NCI-H226 (cell line): ENCODE measurements around the gene FOCAD.
A peak's percentile ranks its signal among the peaks of the same experiment; 100 is the strongest.

Experiments used
- DNase-seq: peaks from one replicate; pipeline ENCODE4 v3.0.0-alpha.2; 2015

Gene FOCAD

DNA sequence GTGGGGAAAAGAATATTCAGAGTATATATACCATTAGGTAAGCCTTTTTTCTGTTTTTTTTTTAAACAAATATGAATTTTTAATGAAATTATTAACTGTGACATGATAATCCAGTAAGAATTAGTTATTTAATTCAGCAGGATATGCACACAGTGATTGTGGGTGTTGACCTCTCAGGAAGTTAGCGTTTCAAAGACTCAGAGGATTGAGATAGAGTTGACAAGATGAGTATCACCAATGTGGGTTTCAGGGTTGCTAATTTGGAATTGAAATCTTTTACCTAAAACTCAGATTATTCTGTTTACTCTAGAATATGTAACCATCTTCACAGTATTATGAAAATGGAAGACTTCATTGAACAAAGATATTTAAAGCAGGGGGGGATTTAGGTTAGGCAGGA lies 56.2 kb downstream of the FOCAD start:
- DNase-seq, result no peak

DNA sequence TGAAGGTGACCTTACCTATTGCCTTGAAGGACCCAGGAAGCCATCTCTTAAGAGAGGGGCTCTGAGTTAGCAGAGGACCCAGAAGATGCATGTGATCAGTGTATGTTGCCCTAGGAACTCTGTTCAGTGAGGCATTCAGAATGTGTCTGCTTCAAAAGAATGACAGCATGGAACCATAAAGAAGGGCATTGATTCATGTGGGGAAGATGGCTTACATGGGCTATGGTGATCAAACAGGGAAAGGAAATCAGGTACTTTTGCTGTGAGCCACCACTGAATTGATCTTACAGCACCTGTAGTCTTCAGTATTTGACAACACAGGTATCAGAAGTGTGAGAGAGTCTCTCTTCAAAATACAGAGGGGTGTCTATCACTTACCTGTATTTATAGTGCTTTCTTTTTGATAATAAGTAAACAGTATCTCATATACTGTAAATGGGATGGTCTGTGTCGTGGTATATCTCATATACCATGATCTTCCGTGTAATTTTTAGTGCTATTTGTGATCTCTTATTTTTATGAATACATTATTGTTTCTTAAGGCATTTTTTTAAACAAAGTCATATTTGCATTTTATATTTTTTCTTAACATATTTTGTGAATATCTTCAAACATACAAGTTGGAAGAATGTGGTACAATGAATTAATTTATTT lies 57.0 kb downstream of the FOCAD start:
- no peak for DNase-seq

DNA sequence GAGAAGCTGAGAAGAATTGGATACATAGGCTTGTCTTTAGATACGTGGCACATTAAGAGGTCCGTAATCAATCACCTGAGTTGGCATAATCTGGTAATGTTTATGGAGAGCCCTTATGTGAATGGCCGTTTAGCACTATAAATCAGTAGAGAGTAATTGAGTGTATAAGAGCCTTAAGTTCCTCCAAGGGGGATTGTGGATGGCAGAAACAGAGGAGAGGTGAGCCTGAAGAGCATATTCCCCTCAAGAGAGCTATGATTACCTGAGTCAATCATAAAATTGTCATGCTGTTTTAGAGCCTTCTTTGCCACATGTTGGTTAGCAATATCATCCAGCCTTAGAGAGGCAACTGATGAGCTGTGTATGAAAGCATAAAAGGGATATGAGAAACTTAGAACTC lies 58.8 kb downstream of the FOCAD start:
- no peak for DNase-seq

DNA sequence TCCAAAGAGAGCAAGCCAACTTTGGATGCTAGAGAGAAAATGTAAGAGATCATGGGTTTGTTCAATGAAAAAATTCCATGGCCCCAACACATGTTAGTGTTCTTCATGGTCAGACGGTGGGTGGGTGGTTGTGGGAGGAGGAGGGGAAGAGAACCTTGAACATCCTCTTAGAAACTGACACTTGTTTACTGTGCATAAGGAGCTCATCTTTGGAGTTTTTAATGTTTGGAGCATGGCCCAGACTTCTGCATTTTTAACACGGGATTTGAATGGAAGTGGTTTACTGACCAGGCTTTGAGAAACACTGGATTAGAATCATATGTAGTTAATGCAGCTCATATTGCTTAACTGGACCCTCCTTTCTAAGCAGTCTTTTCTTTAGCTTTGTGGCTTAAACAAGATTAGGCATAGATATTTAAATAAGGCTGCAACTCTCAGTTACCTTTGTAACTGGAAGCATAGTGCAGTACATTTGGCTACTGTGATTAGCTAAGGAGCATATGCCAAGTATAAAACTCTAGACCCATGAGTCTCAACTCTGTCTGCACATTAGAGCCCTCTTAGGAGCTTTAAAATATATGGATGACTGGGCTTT lies 60.1 kb downstream of the FOCAD start:
- DNase-seq, result no peak

DNA sequence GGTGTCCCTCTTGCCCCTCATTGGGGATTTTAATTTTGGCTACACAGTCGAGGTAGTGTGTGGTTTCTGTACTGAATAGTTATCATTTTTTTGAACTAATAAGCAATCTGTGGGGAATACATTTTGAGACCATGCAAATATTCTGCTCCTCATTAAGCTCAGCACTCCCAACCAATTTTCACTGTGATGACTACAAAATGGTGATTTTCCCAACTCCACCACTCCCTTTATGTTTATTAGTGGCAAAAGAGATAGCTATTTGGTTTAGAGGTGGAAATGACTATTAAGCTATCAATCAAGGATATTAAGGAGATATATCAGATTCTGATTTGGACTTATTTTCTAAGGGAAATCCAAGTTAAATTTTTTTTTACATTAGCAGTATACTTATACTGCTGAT lies 62.9 kb downstream of the FOCAD start:
- no peak for DNase-seq

DNA sequence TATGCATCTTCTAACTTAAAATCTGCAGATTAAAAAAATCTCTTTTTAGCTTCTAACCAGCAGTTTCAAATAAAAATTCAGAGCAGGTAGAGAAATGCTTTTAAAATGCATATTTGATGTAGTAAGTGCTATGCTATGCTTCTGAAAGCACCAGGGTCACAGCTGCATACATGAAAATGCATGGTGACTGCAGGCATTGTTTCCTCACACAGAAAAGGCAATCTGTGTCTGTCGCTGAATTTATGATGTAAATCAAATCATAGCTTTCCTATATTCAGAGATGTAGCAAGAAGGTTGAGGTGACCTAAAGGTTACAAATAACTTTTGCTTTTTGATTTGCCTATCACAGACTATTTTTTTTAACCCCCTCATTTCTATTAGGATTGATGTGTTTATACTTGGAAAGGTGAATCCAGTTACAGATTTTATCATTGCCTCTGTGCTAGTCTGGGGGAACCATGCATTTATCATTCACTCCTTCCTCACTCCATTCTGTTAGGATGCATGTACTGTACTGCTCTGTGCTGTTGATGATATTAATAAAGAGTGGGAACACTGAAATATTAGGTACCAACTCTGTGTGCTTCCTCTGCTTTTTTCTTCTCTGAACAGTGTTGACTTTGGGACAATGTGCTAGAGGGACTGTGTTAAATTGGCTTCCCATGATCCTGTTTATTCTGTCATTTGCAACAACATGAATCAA lies 65.6 kb downstream of the FOCAD start:
- no peak for DNase-seq

DNA sequence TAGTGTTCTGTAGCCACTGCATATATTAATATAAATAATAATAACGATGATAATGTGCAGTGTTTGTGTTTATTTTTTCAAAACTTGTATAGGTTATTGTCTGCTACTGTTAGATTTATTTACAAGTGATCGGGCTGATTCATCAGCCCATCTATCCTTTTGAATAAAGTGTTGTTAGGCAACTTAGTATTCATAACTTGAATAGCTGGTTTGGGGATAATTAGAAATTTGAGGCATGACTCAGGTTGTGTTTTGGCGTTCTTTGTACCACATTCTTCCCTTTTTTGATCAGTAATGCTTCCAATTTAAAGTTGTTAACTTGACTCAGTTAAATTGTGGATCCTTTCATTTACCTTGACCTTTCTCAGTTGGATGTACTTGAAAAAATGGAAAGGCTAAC lies 69.7 kb downstream of the FOCAD start:
- DNase-seq, result no peak

DNA sequence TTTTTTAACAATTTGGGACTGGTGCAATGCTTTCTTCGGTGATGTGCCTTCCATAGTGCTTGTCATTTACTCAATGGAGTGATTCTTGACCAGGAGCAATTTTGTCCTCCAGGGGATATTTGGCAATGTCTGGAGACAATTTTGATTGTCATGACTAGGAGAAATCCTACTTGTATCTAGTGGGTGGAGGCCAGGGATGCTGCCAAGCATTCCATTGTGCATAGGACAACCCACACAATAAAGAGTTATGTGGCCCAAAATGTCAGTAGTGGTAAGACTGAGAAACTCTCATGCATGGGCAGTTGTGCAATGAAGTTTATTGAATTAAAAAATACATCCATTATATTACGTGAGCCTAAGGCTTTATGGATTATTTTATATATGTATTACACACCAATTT lies 70.5 kb downstream of the FOCAD start:
- peak; percentile 16 for DNase-seq

DNA sequence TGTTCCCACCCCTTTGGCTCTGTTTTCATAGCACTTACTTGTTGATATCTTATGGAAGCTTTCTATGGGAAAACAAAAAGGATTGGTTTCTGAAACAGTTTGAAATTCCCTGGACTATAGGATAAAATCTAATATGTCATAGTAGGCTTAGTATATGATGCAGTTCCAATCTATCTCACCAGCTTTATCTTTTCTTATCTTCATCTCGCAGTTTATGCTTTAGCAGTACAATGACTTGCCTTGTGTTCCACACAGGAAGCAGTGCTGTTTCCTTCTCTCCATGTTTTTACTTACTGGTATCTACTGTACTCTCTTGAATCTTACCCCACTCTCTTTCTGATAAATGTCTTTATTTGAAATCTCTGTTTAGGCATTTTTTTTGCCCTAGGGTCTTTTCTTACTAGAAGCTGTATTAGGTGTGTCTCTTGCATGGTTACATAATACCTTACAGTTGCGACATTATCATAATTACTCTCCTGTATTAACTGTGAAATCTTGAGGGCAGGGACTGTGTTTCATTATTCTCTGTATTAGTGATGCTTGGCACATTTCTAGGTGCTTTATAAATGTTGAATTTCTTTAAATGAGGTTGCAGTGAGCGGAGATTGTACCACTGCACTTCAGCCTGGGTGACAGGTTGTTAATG lies 76.3 kb downstream of the FOCAD start:
- DNase-seq, result peak; percentile 11

DNA sequence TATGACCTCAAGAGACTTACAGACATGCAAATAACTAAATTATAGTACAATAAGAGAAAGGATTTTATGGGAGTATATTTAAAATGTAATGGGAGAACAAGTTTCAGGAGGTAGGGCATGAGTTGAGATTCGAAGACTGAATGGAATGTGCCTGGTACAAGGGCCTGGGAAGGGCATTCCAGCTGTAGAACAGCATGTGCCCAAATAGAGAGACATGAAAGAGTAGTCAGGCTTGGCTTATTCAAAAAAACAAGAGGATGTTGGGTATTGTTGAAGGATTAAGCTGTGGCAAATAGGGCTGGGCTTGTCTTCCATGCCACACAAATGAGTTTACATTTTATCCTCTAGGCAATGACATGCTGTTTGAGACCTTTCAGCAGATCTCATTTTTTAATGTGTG lies 86.9 kb downstream of the FOCAD start:
- no peak for DNase-seq

DNA sequence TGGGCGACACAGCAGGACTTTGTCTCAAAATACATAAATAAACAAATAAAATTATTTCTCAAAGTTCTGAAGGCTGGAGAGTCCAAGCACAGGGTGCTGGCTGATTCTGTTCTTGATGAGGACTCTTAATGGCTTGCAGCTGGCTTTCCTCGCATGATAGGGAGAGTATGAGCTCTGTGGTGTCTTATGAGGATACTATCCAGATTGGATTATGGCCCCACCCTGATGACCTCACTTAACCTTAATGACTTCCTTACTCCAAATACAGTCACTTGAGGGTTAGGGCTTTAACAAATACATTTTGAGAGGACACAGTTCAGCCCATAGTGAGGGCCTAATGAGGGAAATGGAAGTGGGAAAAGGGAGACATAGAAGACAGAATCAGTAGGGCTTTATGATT lies 87.7 kb downstream of the FOCAD start:
- no peak for DNase-seq

DNA sequence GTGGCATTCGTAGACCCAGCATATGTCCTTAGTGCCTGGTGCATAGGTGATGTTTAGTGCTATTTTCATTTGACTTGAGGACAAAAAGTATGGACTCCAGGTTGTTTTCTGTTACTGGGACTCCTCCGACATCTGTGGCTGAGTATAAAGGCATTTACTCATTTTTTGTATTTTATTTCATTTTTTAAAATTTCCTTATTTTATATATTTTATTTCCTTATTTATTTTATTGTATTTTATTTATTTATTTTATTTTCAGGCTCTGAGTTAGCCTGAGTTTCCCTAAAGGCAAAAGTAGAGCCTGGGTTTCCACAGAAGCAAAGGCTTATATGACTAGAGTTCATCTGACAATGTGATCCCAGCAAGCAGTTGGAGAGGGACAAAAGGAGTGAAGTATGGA lies 91.6 kb downstream of the FOCAD start:
- no peak for DNase-seq

DNA sequence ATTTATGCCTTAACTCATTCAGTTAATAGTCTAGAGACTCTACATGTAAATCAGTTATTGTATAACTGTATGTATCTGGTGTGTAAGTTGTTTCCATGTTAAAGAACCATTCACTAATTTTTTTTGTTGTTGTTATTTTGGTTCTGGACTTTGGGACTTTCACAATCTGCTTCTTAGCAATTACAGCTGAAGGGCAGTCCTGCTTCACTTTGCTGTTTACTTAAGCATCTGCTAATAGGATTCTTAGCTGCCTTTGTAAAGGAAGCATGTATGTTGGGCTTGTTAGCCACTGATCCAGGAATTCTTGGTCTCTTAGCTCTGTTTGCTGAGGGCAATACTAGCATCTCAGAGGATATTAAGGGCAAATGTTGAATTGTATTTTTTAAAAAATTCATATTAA lies 97.0 kb downstream of the FOCAD start:
- no peak for DNase-seq

DNA sequence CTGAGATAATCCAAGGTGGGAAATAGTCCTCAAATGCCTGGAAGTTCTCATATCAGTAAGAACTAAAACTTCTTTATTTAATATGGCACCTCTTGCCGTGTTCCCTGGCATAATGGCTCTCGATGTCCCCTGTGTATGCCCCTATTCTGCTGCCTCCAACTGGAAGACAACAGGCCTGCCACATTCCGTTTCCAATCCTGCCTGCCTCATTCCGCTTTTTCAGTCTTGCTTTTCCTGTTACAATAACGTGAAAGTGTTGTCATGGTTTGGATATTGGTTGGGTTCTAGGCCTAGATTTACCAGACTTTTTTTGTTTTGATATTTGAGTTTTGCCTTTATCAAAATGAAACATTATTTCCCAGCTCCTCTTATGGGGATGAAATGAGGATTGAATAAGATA lies 98.2 kb downstream of the FOCAD start:
- no peak for DNase-seq

DNA sequence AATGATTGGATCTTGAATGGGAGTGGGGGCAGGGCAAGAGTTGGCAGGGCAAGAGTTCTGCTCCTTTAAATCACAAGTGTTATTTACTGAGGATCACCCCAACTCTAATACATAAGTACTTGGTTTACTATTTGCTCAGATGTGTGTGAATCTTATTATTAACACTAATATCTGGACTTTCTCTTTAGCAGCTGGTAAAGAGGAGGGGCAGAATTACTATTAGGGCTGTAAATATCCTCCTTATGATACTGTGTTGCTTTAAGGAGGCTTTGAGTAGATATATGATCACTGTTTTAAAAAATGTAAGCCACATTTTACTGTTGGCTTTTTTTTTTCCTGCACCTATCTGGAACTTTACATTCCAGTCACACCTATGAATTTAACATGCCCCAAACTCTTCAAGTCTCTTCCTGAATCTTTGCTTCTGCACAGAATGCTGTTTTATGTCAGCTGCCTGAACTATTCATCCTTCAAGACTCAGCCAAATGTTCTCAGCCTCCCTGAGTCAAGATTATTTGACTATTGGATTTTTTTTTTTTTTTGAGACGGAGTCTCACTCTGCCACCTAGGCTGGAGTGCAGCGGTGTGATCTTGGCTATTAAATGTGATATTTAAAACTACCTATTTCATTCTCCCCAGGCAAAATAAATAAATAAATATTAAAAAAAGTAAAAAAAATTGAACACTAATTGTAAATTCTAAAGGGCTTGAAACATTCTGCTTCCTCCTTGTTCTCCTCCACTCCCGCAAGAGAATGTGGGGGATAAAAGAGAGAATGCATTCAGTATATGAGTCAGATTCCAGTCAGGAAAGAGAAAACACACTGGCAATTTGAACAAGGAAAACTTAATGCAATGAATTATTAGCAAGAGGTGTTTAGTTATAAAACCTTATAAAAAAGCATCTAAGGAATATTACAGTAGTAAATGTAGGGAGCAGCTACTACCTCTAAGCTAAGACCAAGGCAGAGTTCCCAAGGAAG lies 99.3 kb downstream of the FOCAD start:
- no peak for DNase-seq

DNA sequence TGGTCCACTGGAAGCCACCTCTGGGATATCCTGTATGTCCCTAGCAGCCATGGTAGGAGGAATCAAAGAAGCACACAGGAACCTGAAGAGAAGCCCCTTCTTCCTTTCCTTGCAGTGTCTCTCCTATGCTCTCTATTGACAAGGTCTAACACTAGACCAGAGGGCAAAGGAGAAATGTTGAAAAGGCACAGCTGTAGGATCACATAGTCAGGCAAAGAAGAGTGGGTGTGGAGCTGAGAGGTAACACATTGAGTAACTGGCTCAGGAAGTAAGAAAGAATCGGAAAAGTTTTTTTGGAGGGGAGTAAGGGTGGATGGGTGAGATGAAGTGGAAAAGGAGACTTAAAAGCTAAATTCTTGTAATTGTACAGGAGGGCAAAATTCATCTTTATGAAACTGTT lies 100.1 kb downstream of the FOCAD start:
- no peak for DNase-seq

DNA sequence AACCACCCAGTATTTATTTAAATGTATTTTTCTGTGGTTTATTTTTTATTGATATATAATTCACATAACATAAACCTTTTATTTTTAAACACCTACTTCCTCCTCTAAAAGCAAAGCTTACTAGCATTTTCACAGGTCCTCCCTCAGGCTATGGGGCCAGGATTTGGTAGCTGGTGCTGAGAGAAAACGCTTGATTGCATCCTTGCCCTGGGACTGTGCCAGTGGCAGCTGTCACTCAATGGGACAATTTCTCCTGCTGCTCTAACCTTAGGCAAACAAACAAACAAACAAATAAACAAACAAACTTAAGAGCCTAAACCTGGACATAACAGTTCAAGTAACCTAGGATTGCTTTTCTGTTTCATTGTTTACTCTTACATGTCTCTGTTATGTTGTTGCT lies 102.7 kb downstream of the FOCAD start:
- DNase-seq, result no peak

DNA sequence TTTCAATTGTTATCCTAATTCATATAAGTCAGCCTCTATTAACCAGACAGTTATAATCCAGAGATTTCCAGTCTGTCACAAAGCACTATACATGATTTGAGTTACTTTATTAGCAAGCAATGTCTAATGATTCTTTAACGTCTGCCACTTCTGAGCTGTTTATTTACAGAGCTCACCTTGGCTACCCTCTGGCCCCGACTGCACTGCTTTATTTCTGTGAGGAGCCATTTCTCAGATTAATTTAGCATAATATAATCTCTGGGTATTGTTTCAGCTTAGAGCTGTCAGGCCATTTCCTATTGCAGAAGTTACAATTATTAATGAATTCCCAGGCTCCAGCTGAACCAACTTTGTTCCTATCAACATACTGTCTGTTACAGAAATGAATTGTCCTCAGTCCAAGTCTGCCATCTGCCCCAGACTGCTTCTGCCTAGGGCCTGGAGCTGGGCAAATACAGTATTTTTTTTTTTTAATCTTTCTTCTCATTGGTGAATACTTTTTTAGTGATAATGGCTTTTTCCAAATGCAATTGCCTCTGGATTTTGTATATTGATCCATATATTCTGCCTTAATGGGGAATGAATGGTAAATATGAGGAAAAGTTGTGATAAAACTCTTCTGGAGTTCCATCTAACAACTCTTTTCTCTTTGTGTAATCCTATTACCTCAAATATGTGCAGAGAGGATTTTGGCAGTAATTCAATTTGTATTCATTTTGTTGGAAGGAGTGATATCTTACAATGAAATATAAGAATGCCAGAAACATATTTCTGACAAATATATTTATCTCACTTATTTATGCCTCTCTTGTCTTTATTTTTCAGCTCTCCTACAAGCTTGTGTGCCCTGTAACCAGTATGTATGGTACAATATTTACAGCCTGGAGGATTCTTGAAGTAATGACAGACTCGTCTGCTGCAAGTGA lies 104.7 kb downstream of the FOCAD start:
- no peak for DNase-seq

DNA sequence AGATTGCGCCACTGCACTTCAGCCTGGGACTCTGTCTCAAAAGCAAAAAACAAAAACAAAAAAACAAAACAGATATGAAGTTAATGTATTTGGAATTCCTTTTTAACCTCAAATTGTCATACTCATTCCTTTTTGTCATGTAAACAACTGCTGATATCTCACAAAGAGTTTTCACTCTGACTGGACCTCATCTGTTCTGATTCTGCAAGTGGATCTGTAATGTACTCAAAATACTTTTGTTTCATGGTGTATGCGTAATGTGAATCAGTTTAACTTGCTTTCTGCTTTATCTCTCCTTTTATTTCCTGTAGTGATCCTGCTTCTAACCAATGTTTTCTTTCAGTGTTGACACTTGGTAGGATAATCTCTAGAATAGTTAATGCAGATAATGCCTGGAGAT lies 106.7 kb downstream of the FOCAD start:
- no peak for DNase-seq

DNA sequence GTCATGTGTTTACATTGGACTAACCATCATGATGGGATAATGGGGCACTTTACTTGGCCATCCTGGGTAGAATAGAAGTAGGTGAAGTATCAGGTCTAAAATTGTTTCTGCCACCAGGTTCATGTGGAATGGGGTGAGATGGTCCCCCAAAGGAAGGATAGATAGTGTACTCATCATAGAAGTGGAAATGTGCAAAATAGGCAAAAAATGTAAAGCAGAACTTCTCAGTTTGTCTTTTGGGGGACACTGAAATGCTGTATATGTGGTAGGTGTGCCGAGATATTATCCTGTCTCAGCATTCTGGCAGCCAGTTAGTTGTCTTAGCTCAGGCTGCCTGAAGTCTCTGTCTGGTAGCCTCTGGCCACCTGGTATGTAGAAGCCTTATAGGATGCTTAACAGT lies 107.6 kb downstream of the FOCAD start:
- no peak for DNase-seq

DNA sequence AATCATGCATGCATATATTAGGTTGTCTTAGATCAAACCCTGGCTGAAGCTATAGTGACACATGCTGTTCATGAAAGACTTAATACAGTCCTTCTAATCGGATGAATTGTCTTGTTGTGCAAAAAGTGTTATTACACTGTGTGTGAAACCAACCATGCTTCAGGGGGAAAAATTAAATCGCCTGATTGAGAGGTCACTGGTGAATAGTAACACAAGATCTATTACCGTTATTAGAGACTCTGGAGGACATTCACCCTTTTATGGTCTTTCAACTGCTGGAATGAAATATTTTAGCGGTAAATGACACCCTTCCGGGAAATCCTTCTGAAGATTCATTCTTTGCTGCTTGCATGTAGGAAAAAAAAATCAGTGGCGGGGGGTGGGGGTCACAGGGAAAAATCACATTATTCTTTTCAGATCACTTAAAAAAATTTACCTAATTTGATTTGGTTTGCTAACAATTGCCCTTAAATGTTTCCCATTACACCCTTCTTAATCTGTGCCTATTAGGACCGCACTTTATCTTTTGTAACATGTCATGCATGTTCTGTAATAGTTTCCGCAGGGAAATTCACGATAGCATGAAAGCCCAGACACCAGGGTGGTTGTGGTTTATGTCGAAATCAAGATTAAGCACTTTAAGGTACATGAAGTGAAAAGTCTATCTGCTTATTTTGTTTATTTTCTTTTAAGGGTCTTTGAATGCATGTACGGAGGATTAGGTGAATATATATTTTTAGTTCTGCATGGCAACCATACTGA lies 120.6 kb downstream of the FOCAD start:
- DNase-seq, result no peak
